Uterus (tissue), 2 donors: ENCODE data around the gene OR6J1.

Source experiments
- CTCF ChIP-seq, 4 experiments: fragments of 200-600 bp in 2 of 4; fragments of 450-650 bp in 2 of 4; sonication (generic) in 2 of 4; IDR thresholded peaks; one replicate each; pipeline ENCODE4 v1.5.1; 2016 to 2019; ENCODE audit warnings: antibody characterized with exemption in 4 of 4, mild to moderate bottlenecking in 2 of 4, moderate library complexity in 1 of 4
- POLR2A ChIP-seq, 2 donors: fragments of 450-650 bp; IDR thresholded peaks; one replicate each; pipeline ENCODE4 v1.6.1; 2016; ENCODE audit warnings: antibody characterized with exemption in 2 of 2, mild to moderate bottlenecking in 1 of 2, moderate library complexity in 1 of 2

- TF ChIP-seq CTCF (IDR thresholded peaks at IDR 0.05) (no peak), POLR2A (IDR thresholded peaks at IDR 0.05) (no peak)
Measured at GRCh38 chr14:22583994-22584393, 60.2 kb downstream of the OR6J1 start.
